ENCODE data around the gene TPSG1. TPM values are rescaled to one million over a fixed set of nuclear protein-coding genes. Genes with fewer than 3 reads are reported as not detected.
"Not testable (repeated sequence)": the region's sequence is repeated elsewhere in the genome, so short reads cannot be mapped to it uniquely, and the experiment has no call there.

Gene TPSG1
- total RNA-seq, 1 donor from 2014 or later: not detected

- no peaks in the 10 kb centered on the region for H3K36me3 ChIP-seq (ENCODE audit: control insufficient read depth, insufficient read depth, low read length)
- H3K4me3 ChIP-seq (ENCODE audit: low read depth, low read length): no peak overlapping the region
- TF ChIP-seq CTCF (IDR thresholded peaks at IDR 0.05; ENCODE audit: insufficient read depth, low read length, poor library complexity, severe bottlenecking): no peak
- no peak for DNase-seq (ENCODE audit: low read depth)
- peaks cover 45% of the 10 kb centered on the region for H3K27me3 ChIP-seq (ENCODE audit: control insufficient read depth, insufficient read depth, low read length)
Measured at GRCh38 chr16:1258225-1258600, 33.1 kb upstream of the TPSG1 start.

DNA sequence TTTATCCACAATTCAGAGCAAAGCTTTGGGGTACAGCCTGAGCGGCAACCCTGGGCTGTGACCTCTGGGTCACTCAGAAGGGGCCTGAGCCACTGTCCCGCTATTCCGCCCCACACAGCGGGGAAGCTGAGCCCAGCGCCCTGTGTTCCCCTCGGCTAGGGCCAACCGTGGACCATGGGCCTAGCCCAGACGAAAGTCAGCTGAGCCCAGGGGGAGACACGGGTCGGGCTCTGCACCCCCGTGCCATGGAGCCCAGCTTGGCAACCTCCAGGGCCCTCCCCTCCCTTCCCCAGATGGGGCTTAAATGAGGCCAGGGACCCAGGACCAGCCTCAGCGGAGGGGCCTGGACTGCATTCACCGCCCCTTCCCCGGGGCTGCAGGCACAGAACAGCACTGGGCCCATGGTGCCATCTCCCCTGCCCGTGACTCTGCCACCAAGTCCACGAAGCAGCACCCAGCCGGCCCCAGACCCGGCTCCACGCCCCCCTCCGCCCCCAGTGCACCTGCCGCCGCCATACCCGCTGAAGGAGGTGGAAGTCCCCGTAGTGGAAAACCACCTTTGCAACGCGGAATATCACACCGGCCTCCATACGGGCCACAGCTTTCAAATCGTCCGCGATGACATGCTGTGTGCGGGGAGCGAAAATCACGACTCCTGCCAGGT is 32.6 kb upstream of the TPSG1 start:
- H3K27me3 ChIP-seq (ENCODE audit: control insufficient read depth, insufficient read depth, low read length): peaks cover 40% of the 10 kb centered on the region
- TF ChIP-seq CTCF (IDR thresholded peaks at IDR 0.05; ENCODE audit: insufficient read depth, low read length, poor library complexity, severe bottlenecking): no peak
- H3K4me3 ChIP-seq (ENCODE audit: low read depth, low read length): no peak overlapping the region
- DNase-seq (ENCODE audit: low read depth): no peak
- H3K36me3 ChIP-seq (ENCODE audit: control insufficient read depth, insufficient read depth, low read length): no peaks in the 10 kb centered on the region

GRCh38 chr16:1256874-1257322 is 31.8 kb upstream of the TPSG1 start:
- no peak overlapping the region for H3K4me3 ChIP-seq (ENCODE audit: low read depth, low read length)
- H3K27me3 ChIP-seq (ENCODE audit: control insufficient read depth, insufficient read depth, low read length): peaks cover 32% of the 10 kb centered on the region
- no peak for TF ChIP-seq CTCF (IDR thresholded peaks at IDR 0.05; ENCODE audit: insufficient read depth, low read length, poor library complexity, severe bottlenecking)

DNA sequence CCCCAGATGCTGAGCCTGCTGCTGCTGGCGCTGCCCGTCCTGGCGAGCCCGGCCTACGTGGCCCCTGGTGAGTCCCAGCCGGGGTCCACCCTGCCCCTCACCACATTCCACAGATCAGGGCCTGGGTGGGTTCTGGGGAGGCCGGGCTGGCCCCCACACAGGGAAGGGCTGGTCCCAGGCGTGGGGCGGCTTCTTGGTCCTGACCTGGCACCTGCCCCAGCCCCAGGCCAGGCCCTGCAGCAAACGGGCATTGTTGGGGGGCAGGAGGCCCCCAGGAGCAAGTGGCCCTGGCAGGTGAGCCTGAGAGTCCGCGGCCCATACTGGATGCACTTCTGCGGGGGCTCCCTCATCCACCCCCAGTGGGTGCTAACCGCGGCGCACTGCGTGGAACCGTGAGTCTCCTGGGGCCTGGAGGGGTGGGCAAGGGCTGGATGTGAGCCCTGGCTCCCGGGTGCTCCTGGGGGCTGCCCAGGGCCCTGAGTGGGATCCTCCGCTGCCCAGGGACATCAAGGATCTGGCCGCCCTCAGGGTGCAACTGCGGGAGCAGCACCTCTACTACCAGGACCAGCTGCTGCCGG is 31.3 kb upstream of the TPSG1 start:
- not testable (repeated sequence) for H3K4me3 ChIP-seq (ENCODE audit: low read depth, low read length); H3K36me3 ChIP-seq (ENCODE audit: control insufficient read depth, insufficient read depth, low read length); DNase-seq (ENCODE audit: low read depth)
- peaks cover 27% of the 10 kb centered on the region for H3K27me3 ChIP-seq (ENCODE audit: control insufficient read depth, insufficient read depth, low read length)

More at GRCh38 chr16:1256874-1257322, 31.8 kb upstream of the TPSG1 start:
- DNase-seq (ENCODE audit: low read depth): no peak
- no peaks in the 10 kb centered on the region for H3K36me3 ChIP-seq (ENCODE audit: control insufficient read depth, insufficient read depth, low read length)

DNA sequence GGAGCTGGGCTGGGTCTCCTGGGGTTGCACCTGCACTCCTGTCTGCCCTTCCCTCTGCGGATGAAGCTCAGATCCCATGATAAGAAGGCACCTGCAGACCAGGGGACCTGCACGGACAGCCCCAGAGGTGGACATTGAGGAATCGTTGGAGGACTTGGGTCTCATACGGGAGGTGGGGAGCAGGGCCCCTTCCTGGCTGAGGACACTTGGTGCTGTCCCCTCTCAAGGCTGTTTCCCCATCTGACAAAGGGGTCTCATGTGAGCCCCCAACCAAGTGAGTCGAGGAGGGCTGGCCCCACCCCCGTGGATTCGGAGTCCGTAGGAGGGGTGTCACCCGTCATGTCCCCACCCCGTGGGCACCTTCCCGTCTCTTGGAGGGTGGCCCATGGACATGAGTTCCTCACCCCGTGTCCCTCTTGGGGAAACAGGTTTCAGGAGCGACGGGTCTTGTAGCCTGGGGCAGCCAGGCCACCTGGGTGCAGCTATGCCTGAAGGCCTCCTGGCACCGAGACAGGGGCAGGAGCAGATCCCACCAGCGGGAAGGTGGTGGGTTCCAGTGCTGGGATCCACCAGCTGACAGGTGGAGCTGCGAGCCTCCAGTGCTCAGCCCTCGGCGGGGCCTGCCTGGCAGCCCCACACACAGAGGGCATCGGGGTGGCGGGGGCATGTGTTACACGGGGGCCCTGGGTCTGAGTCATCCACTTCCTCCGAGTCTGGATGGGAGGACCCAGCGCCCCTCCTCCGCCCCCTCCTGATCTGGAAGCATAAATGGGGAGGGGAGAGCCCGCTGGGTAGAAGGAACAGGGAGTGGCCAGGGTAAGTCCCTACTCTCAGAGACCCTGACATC is 30.4 kb upstream of the TPSG1 start, which contains the start of gene TPSD1:
TPSD1 (plus strand) TSS at position 794 of the 847 bp plus-strand sequence. CDS start 212 bp downstream, outside the sequence.
- peaks cover 18% of the 10 kb centered on the region for H3K27me3 ChIP-seq (ENCODE audit: control insufficient read depth, insufficient read depth, low read length)
- not testable (repeated sequence) for H3K36me3 ChIP-seq (ENCODE audit: control insufficient read depth, insufficient read depth, low read length); DNase-seq (ENCODE audit: low read depth); H3K4me3 ChIP-seq (ENCODE audit: low read depth, low read length)

- H3K4me3 ChIP-seq (ENCODE audit: low read depth, low read length); DNase-seq (ENCODE audit: low read depth); H3K36me3 ChIP-seq (ENCODE audit: control insufficient read depth, insufficient read depth, low read length): not testable (repeated sequence)
- H3K27me3 ChIP-seq (ENCODE audit: control insufficient read depth, insufficient read depth, low read length): peaks cover 11% of the 10 kb centered on the region
Measured at GRCh38 chr16:1254821-1255220, 29.8 kb upstream of the TPSG1 start.

DNA sequence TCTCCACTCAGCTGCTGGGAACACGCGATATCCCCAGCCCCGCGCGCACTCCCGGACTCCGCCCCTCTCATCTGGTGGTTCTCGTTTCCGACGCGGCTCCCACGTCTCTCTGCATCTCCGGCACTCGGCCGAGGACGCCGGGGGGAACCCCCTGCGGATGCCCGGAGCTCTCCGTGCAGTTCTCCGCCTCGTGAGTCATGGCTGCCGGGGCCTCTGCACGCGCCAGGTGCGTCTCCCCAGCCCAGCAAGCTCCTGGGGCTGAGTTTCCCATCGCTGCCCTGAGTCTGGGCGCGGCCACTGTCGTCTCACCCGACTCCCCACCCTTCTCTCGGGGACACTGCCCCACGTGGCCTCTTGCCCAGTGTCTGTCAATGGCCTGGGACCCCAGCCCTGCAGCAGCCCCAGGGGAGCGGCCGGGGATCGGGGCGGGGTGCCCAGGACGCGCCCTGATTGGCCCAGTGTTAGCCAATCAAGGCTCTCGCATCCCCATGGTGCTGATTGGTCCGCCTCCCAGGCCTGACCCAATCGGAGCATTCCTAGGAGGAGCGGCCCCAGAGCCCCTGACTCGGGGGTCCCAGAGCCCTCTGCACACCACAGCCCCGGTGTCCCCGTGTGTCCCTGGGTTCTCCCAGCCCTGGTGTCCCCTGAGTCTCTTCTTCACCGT is 28.8 kb upstream of the TPSG1 start:
- not testable (repeated sequence) for H3K27me3 ChIP-seq (ENCODE audit: control insufficient read depth, insufficient read depth, low read length); DNase-seq (ENCODE audit: low read depth); H3K4me3 ChIP-seq (ENCODE audit: low read depth, low read length); H3K36me3 ChIP-seq (ENCODE audit: control insufficient read depth, insufficient read depth, low read length)

DNA sequence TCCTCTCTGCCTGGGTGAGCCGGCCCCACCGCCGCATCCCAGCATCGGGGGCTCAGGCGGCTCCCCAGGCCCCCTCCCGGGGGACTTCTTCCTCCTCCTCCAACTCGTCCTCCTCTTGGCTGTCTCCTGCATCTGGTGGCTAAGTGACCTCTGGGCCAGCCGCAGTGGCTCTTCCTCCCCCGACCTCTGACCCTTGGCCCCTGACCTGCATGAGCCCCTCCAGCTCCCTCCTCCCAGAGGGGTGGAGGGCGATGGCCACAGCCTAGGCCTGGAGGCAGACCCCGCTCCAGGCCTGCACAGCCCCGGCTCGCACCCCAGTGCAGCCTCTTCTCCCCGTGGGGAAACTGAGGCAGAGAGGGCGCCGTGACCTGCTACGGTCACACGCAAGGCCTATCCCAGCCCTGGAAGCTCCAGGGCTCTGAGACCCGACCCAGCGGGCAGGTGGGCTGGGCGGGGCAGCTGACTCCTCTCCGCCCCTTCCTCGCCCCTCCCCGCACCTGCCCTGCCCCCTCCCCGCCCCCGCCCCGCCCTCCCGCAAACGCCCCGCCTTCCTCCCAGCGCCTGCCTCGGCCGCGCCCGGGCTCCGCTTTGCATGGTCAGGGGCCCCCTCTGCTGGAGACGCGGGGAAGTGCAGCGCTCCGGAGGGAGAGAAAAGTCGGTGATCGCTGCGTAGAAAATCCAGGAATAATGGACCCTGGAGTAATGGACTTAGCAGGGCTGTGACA is 24.1 kb upstream of the TPSG1 start:
- DNase-seq (ENCODE audit: low read depth); H3K36me3 ChIP-seq (ENCODE audit: control insufficient read depth, insufficient read depth, low read length); H3K4me3 ChIP-seq (ENCODE audit: low read depth, low read length): not testable (repeated sequence)
- peaks cover 13% of the 10 kb centered on the region for H3K27me3 ChIP-seq (ENCODE audit: control insufficient read depth, insufficient read depth, low read length)

GRCh38 chr16:1247903-1248537 is 23.0 kb upstream of the TPSG1 start:
- not testable (repeated sequence) for DNase-seq (ENCODE audit: low read depth); H3K4me3 ChIP-seq (ENCODE audit: low read depth, low read length); H3K36me3 ChIP-seq (ENCODE audit: control insufficient read depth, insufficient read depth, low read length)
- peaks cover 13% of the 10 kb centered on the region for H3K27me3 ChIP-seq (ENCODE audit: control insufficient read depth, insufficient read depth, low read length)

Data from kidney epithelial cell (primary cell).